ENCODE measurements around the gene KIRREL2. TPM values are rescaled to one million over a fixed set of nuclear protein-coding genes. Genes with fewer than 3 reads are reported as not detected.

KIRREL2 gene
- total RNA-seq, 1 experiment from 2014 or later, result 0.19 TPM

- no peak for DNase-seq (ENCODE audit: low spot score)
These were observed 12.1 kb upstream of the KIRREL2 start for GRCh38 chr19:35844482-35845214.

DNA sequence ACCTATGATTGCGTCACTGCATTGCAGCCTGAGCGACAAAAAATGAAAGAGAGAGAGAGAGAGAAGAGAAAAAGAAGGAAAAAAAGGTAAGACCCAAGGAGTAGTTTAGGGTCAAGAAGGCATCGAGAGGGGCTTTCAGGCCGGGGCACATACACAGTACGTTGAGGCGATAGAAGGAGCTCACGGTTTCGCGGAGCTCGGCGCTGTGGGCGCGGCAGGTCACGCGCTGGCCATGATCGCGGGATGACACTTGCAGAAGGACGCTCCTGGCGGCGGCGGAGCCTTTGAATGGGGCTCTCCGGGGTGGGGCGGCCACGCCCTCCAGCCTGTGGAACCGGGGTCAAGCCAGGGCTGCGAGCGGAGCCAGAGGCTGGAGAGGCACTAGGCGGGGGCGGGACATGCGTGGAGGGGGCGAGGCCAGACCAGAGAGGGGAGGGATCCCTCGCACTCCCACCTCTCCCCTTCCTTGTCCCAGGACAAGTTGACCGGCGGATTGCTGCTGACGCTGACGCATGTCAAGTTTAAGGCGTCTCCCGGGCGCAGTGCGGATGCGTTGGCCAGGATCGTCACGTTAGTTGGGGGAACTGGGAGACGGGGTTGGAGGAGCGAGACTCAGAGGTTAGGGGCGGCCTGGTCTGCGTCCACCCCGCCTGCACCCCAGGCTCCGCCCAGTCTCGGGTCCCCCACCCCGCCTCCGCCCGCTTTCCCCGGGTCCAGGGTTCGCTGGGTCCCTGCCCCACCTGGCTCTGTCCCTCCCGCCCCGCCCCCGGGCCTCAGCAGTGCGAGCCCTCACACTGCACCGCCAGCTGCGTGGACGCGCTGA lies 11.3 kb upstream of the KIRREL2 start:
- DNase-seq (ENCODE audit: low spot score), result no peak

DNA sequence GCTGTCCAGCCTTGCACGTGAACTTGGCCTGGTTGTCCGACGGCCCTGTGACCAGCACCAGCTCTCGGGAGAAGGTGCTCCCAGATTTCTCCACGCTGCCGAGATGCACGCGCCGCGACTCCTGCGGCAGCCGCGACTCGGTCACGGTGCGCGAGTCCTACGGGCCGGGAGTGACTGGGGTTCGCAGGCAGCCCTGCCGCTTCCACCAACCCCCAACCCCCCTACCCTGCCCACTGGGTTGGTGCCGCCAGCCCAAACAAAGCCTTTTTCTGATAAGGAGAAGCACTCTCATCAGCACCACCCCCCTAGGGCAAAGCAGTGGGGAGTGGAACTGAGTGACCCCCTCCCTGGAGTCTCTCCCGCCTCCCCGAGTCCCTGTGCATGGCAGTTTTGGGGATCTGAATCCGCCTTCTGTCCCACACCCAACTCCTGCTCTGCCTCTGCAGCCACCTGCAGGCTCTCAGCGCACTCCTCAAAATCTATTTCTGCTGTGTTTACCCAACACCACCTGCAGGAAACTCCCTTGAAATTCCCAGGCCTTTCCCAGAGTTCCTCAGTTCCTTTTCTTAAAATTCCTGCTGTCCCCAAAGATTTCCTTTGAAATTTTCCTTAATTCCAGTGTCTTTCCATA lies 10.6 kb upstream of the KIRREL2 start:
- DNase-seq (ENCODE audit: low spot score), result no peak

- no peak for DNase-seq (ENCODE audit: low spot score)
These were observed 8.8 kb upstream of the KIRREL2 start for GRCh38 chr19:35847911-35848310.

GRCh38 chr19:35848486-35848885 lies 8.2 kb upstream of the KIRREL2 start:
- DNase-seq (ENCODE audit: low spot score), result no peak

GRCh38 chr19:35848919-35849505 lies 7.7 kb upstream of the KIRREL2 start:
- no peak for DNase-seq (ENCODE audit: low spot score)

DNA sequence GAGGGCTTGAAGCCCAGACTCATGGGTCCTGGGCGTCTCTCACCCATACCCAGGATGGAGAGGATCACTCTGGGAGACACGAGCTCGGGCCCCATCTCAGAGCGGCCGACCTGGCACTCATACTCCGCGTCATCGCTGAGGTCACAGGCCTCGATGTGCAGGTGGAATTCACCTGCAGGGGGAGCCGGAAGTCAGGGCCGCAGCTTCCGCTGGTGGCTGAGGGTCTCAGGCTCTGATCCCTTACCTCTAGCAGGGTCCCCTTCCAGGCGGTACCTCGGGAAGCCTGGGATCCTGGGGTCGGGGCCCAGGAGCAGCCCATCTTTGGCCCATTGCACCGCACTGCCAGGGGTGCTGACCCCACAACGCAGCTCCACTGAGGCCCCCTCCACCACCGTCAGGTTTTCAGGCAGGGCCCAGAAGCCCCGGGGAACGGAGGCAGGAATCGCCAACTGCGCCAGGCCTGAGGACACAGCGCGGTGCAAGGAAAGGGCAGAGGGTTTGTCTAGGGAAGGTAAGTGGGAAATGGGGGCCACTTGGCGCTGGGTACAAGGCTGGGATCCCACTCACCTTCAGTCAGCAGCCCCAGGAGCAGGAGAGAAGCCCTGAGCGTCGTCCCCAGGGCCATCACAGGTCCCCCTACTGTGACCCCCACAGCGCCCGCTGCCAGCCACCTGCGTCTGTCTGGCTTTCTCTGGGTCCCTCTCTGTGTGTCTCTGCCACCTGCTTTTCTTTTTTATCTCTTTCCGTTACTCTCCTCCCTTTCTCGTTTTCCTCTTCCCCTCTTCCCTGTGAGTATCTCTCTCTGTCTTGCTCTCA lies 5.3 kb upstream of the KIRREL2 start:
- no peak for DNase-seq (ENCODE audit: low spot score)

GRCh38 chr19:35852029-35852780 lies 4.5 kb upstream of the KIRREL2 start, which contains the start of gene NPHS1:
NPHS1 (minus strand) TSS chr19:35852504; CDS start chr19:35851837, 667 bp downstream.
- DNase-seq (ENCODE audit: low spot score), result no peak

DNA sequence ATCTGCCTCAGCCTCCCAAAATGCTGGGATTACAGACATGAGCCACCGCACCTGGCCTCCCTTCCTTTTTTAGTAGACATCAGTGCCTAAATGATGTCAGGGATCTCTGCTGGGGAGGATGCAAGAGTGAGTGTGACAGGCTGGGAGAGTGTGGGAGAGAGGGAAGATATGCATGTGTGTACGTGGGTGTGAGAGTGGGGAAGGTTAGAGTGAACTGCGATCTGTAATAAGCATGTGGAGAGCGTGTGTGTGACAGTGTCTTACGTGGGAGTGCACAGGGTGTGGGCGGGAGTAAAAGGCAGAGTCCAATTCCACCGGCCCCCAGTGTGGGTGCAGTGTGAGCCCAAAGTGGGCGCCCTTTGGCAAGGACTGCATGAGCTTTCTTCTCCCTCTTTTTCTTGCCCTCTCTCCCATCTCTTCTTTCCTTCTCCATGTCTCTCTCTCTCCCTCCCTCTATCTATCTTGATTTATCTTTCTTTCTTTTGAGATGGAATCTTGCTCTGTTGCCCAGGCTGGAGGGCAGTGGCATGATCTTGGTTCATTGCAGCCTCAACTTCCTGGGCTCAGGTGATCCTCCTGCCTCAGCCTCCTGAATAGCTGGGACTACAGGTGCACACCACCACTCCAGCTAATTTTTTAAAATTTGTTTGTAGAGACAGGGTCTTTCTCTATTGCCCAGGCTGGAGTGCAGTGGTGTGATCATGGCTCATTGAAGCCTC lies 3.5 kb upstream of the KIRREL2 start:
- no peak for DNase-seq (ENCODE audit: low spot score)

DNA sequence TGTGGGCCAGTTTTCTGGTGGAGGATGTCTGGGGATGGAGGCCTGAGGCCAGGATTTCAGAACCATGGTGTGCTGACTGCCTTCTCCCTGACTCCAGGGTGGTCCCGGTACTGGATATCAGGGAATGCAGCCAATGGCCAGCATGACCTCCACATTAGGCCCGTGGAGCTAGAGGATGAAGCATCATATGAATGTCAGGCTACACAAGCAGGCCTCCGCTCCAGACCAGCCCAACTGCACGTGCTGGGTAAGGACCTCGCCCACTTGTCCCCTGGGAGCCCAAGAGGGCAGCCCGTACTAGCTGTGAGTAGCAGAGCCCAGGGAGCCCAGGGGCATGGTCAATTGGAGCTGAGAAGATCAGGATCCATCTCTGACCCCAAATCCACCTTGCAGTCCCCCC lies 1.6 kb downstream of the KIRREL2 start:
- DNase-seq (ENCODE audit: low spot score), result no peak

DNA sequence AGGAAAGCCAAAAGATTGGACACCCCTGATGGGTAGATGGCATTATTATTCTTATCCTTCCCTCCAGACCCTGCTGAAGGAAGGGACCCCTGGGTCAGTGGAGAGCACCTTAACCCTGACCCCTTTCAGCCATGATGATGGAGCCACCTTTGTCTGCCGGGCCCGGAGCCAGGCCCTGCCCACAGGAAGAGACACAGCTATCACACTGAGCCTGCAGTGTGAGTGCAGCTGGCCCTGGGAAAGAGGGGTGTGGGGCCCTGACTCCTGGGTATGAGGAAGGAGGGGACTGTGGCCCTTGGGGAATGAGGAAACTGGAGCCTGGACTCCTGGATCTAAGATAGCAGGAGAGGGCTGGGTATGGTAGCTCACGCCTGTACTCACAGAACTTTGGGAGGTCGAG lies 2.7 kb downstream of the KIRREL2 start:
- no peak for DNase-seq (ENCODE audit: low spot score)

- DNase-seq (ENCODE audit: low spot score), result no peak
These were observed 3.7 kb downstream of the KIRREL2 start for GRCh38 chr19:35860436-35860817.

- DNase-seq (ENCODE audit: low spot score), result no peak
These were observed 4.3 kb downstream of the KIRREL2 start for GRCh38 chr19:35860818-35861639.

- DNase-seq (ENCODE audit: low spot score), result no peak
These were observed 5.0 kb downstream of the KIRREL2 start for GRCh38 chr19:35861640-35862160.

- no peak for DNase-seq (ENCODE audit: low spot score)
These were observed 5.8 kb downstream of the KIRREL2 start for GRCh38 chr19:35862528-35862927.

GRCh38 chr19:35863018-35863417 lies 6.3 kb downstream of the KIRREL2 start:
- DNase-seq (ENCODE audit: low spot score), result no peak

GRCh38 chr19:35868172-35868822 lies 11.6 kb downstream of the KIRREL2 start, which contains the start of gene APLP1:
APLP1 (plus strand) TSS chr19:35868574; CDS start chr19:35868637, 63 bp downstream.
- DNase-seq (ENCODE audit: low spot score), result peak; percentile 61

DNA sequence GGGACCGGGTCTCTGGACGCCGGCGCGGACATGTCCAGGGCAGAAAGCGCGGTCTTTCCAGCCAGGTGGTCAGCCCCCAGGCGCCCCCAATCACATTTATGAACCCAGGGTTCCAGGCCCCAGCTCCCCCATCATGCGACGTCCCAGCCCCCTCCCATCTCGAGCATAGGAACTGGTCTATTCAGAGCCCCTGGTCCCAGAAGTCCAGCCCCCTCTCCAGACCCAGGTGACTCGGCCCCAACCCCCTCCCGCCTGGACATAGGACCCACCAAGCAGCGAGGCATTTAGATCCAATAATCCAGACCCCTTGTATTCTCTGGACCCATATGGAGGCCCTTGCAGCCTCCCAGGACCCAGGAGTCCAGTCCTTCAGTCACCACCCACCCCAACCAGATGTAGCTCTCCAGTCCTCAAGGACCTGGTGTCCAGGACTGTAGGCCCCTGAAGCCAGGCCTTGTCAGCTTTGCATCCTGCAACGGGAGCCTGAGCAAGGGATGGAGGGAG lies 12.2 kb downstream of the KIRREL2 start:
- DNase-seq (ENCODE audit: low spot score), result no peak
